WTC11 (cell line): ENCODE measurements around the gene MKI67. TPM values are rescaled to one million over a fixed set of nuclear protein-coding genes. Genes with fewer than 3 reads are reported as not detected.

ENCODE experiments used
- ATAC-seq: fragments of 200-7000 bp; cut with Tn5 transposase; 2 replicates; pipeline ENCODE4 v1.10.0; 2021; ENCODE audit warnings: mild to moderate bottlenecking, moderate library complexity
- CTCF ChIA-PET: fragments of 300-600 bp; sonication (Branson Sonifier 250); formaldehyde crosslinking; loops from one replicate; lab custom pipeline; 2021; ENCODE audit warnings: antibody characterized with exemption; lab: Charles Lee
- POLR2A ChIA-PET: fragments of 350-600 bp; sonication (Branson Sonifier 250); formaldehyde crosslinking; loops from one replicate; lab custom pipeline; 2021; ENCODE audit warnings: antibody characterized with exemption; lab: Charles Lee
- DNase-seq: peaks from one replicate; pipeline ENCODE4 v3.0.0; 2021; ENCODE audit warnings: low spot score
- H3K27ac Mint-ChIP-seq: 2 replicates; pipeline ENCODE4 v1.8.0; 2021; ENCODE audit warnings: mixed read lengths
- H3K27me3 Mint-ChIP-seq: 2 replicates; pipeline ENCODE4 v1.8.0; 2021; ENCODE audit warnings: low read depth, mild to moderate bottlenecking, moderate library complexity, mixed read lengths
- H3K36me3 Mint-ChIP-seq: 2 replicates; pipeline ENCODE4 v1.8.0; 2021; ENCODE audit warnings: mixed read lengths
- H3K4me1 Mint-ChIP-seq: 2 replicates; pipeline ENCODE4 v1.8.0; 2022; ENCODE audit warnings: mixed read lengths
- H3K4me3 Mint-ChIP-seq: 2 replicates; pipeline ENCODE4 v1.8.0; 2021; ENCODE audit warnings: mild to moderate bottlenecking, moderate library complexity, mixed read lengths
- H3K9me3 Mint-ChIP-seq: 2 replicates; pipeline ENCODE4 v1.8.0; 2021; ENCODE audit warnings: mixed read lengths
- AFF4 ChIP-seq: sonication (generic); formaldehyde crosslinking; IDR thresholded peaks from 2 replicates; pipeline ENCODE4 v1.8.1; 2023; ENCODE audit warnings: mild to moderate bottlenecking, missing genetic modification reagents, borderline replicate concordance
- ATF3 ChIP-seq: sonication (generic); formaldehyde crosslinking; conservative IDR thresholded peaks from 2 replicates; pipeline ENCODE4 v1.8.1; 2022; ENCODE audit warnings: mild to moderate bottlenecking, missing genetic modification reagents
- ATF6 ChIP-seq: sonication (generic); formaldehyde crosslinking; IDR thresholded peaks from 2 replicates; pipeline ENCODE4 v1.8.1; 2023; ENCODE audit warnings: mild to moderate bottlenecking, missing genetic modification reagents
- ELF4 ChIP-seq: sonication (generic); formaldehyde crosslinking; IDR thresholded peaks from 2 replicates; pipeline ENCODE4 v1.8.1; 2022; ENCODE audit warnings: low read depth, mild to moderate bottlenecking, moderate library complexity, missing genetic modification reagents
- ESRRA ChIP-seq: sonication (generic); formaldehyde crosslinking; IDR thresholded peaks from 2 replicates; pipeline ENCODE4 v1.8.1; 2022; ENCODE audit warnings: mild to moderate bottlenecking, missing genetic modification reagents, borderline replicate concordance
- NFATC4 ChIP-seq: fragments of 250-450 bp; sonication (Bioruptor Pico); IDR thresholded peaks from 2 replicates; pipeline ENCODE4 v1.9.0; 2021; ENCODE audit warnings: mild to moderate bottlenecking
- RELA ChIP-seq: sonication (generic); formaldehyde crosslinking; IDR thresholded peaks from 2 replicates; pipeline ENCODE4 v1.8.1; 2022; ENCODE audit warnings: missing genetic modification reagents, mild to moderate bottlenecking, borderline replicate concordance
- SP1 ChIP-seq: sonication (generic); formaldehyde crosslinking; conservative IDR thresholded peaks from 2 replicates; pipeline ENCODE4 v1.8.1; 2022; ENCODE audit warnings: missing genetic modification reagents
- TCF7 ChIP-seq: sonication (generic); formaldehyde crosslinking; IDR thresholded peaks from 2 replicates; pipeline ENCODE4 v1.8.0; 2022; ENCODE audit warnings: mild to moderate bottlenecking, low read depth, missing genetic modification reagents, moderate library complexity
- USF1 ChIP-seq: sonication (generic); formaldehyde crosslinking; IDR thresholded peaks from 2 replicates; pipeline ENCODE4 v1.8.0; 2022; ENCODE audit warnings: mild to moderate bottlenecking, missing genetic modification reagents
- ZBTB21 ChIP-seq: sonication (generic); formaldehyde crosslinking; IDR thresholded peaks from 2 replicates; pipeline ENCODE4 v1.8.1; 2023; ENCODE audit warnings: mild to moderate bottlenecking, missing genetic modification reagents, borderline replicate concordance
- ZBTB43 ChIP-seq: sonication (generic); formaldehyde crosslinking; IDR thresholded peaks from 2 replicates; pipeline ENCODE4 v1.8.1; 2023; ENCODE audit warnings: mild to moderate bottlenecking, missing genetic modification reagents
- ZNF232 ChIP-seq: sonication (generic); formaldehyde crosslinking; IDR thresholded peaks from 2 replicates; pipeline ENCODE4 v1.8.0; 2022; ENCODE audit warnings: mild to moderate bottlenecking, missing genetic modification reagents
- ZNF396 ChIP-seq: fragments of 250-450 bp; sonication (Bioruptor Pico); IDR thresholded peaks from 2 replicates; pipeline ENCODE4 v1.8.0; 2021; ENCODE audit warnings: mild to moderate bottlenecking, moderate library complexity, borderline replicate concordance
- ZNF416 ChIP-seq: fragments of 250-450 bp; sonication (Bioruptor Pico); IDR thresholded peaks from 2 replicates; pipeline ENCODE4 v1.9.0; 2021; ENCODE audit warnings: mild to moderate bottlenecking, inconsistent platforms
- ZNF512 ChIP-seq: sonication (generic); formaldehyde crosslinking; IDR thresholded peaks from 2 replicates; pipeline ENCODE4 v1.8.1; 2022; ENCODE audit warnings: missing genetic modification reagents, borderline replicate concordance
- total RNA-seq: library from RNA; stranded (reverse); gene quantifications from 3 replicates; pipeline ENCODE4 v1.2.3, GENCODE V29; 2021

The MKI67 gene
- total RNA-seq, 1 experiment from 2014 or later: 118 TPM

GRCh38 chr10:128084991-128085390 lies 41.2 kb downstream of the MKI67 start:
- Mint-ChIP-seq H3K27me3 (no peaks in the 10 kb centered on the region), H3K4me1 (peaks cover 37% of the 10 kb centered on the region), H3K9me3 (no peaks in the 10 kb centered on the region), H3K27ac (no peak overlapping the region), H3K36me3 (no peaks in the 10 kb centered on the region), H3K4me3 (no peak overlapping the region)
- POLR2A ChIA-PET: no interaction called here
- TF ChIP-seq TCF7: no peak
- TF ChIP-seq USF1 (CRISPR knock-in tag): no peak
- TF ChIP-seq ELF4 (CRISPR knock-in tag): no peak
- no peak for TF ChIP-seq ESRRA (CRISPR knock-in tag)
- TF ChIP-seq ZBTB43 (CRISPR knock-in tag): no peak
- TF ChIP-seq ZNF416 (CRISPR knock-in tag): no peak
- TF ChIP-seq ATF3: no peak
- no peak for TF ChIP-seq ATF6 (CRISPR knock-in tag)
- TF ChIP-seq ZNF396 (CRISPR knock-in tag): no peak
- no peak for TF ChIP-seq ZNF512 (CRISPR knock-in tag)
- no peak for TF ChIP-seq RELA (CRISPR knock-in tag)
- TF ChIP-seq SP1 (CRISPR knock-in tag): no peak
- no peak for TF ChIP-seq NFATC4
- TF ChIP-seq AFF4 (CRISPR knock-in tag): no peak
- no peak for TF ChIP-seq ZNF232 (CRISPR knock-in tag)
- CTCF ChIA-PET: no interaction called here
- ATAC-seq (no peak), DNase-seq (no peak)

GRCh38 chr10:128084364-128084763 lies 41.9 kb downstream of the MKI67 start:
- H3K4me1 Mint-ChIP-seq: peaks cover 40% of the 10 kb centered on the region
- ATAC-seq (no peak), DNase-seq (no peak)
- H3K27ac Mint-ChIP-seq: 0 out of 2 replicates have a peak overlapping the region, but pooled peaks have one; percentile 9
- H3K27me3 Mint-ChIP-seq: no peaks in the 10 kb centered on the region
- H3K9me3 Mint-ChIP-seq: no peaks in the 10 kb centered on the region
- ChIA-PET CTCF (interaction anchor here (0.8 to 3.1 kb wide), 3 partner anchors 15 to 369 kb away, joined by 3 to 15 read pairs (median 4); no protein-coding TSS in a partner anchor), POLR2A (no interaction called here)
- no peak overlapping the region for H3K4me3 Mint-ChIP-seq
- TF ChIP-seq ZBTB21: no peak
- no peaks in the 10 kb centered on the region for H3K36me3 Mint-ChIP-seq
